ENCODE measurements around the gene ADGRD2. TPM values are rescaled to one million over a fixed set of nuclear protein-coding genes. Genes with fewer than 3 reads are reported as not detected.

The ADGRD2 gene
- total RNA-seq, 1 experiment from 2014 or later: 1.5 TPM

DNA sequence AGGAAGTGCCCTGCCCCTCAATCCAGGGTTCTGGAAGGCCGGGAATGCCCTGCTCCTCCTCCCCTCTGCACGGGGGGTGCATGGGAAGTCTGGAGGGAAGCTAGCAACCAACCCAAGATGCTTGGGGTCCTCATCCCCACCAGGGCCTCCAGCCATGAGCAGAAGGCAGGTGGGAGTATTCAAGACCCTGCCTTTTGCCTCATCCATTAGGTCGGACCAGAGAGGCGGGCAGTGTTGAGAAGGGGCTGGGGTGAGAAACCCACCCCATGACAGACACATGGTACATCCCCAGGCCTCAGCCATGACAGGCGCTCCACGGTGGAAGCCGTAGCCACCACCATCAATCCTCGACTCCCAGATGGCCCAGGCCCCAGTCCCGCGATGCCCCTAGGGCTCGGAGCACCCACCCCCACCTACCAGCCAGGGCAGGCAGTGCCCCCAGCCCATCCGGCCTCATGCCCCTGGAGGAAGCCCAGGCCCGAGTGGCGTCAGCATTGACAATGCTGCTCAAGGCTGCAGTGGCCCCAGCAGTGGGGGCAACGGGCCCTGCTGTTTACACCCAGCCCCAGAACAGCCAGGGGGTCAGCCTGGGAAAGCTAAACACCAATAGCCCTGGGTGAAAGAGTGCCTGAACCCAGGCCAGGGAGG lies 48.4 kb downstream of the ADGRD2 start:
- no peak overlapping the region for H2BK12ac ChIP-seq (ENCODE audit: insufficient read length, low read depth, low read length)
- Mint-ChIP-seq H3K27me3 (ENCODE audit: low read depth) (peaks cover 51% of the 10 kb centered on the region), H3K4me3 (no peak overlapping the region), H3K36me3 (ENCODE audit: insufficient read depth in 1 of 3, low read depth in 3 of 3) (no peaks in the 10 kb centered on the region), H3K9me3 (no peaks in the 10 kb centered on the region; a peak in 1 of 5 replicates), H3K27ac (no peak overlapping the region; a peak in 1 of 7 replicates), H3K4me1 (peaks cover 0 to 27% of the 10 kb centered on the region in 2 experiments; a peak in 2 of 4 replicates)
- no peak overlapping the region for H3K56ac ChIP-seq (ENCODE audit: insufficient read length, low read depth, low read length)
- H3K4me2 ChIP-seq (ENCODE audit: insufficient read depth, insufficient read length, low read length): no peak overlapping the region
- H2BK15ac ChIP-seq (ENCODE audit: low read depth, low read length): no peak overlapping the region
- no peak for DNase-seq
- H2BK5ac ChIP-seq (ENCODE audit: insufficient read length, low read length): no peak overlapping the region
- H3K23me2 ChIP-seq (ENCODE audit: insufficient read length, low read depth, low read length, poor library complexity, severe bottlenecking): no peaks in the 10 kb centered on the region
- no peak overlapping the region for H4K8ac ChIP-seq (replicated peaks; ENCODE audit: insufficient read length, low read depth, low read length)
- no peak overlapping the region for H2AFZ ChIP-seq (ENCODE audit: low read length)
- no peak overlapping the region for H2BK20ac ChIP-seq (ENCODE audit: low read depth, low read length, poor library complexity, severe bottlenecking)
- H3K4me1 ChIP-seq (ENCODE audit: insufficient read depth, low read length): no peaks in the 10 kb centered on the region
- H2BK120ac ChIP-seq (ENCODE audit: low read depth, low read length, poor library complexity, severe bottlenecking): no peak overlapping the region
- H3K14ac ChIP-seq (ENCODE audit: insufficient read depth, low read length): no peak overlapping the region; the same call in 1 of the 2 replicates
- no peaks in the 10 kb centered on the region for H4K20me1 ChIP-seq (ENCODE audit: control insufficient read depth, insufficient read depth, insufficient read length)
- H3K79me2 ChIP-seq (ENCODE audit: insufficient read depth, low read length): no peaks in the 10 kb centered on the region
- no peak overlapping the region for H4K5ac ChIP-seq (ENCODE audit: insufficient read length, low read depth, low read length)
- WGBS (ENCODE audit: extremely low coverage, insufficient read length, low lambda C conversion rate): no CpG with 5 or more reads among the region's 15 CpGs
- no peak overlapping the region for H3K18ac ChIP-seq (ENCODE audit: insufficient read length, low read depth, low read length)
- H3K27me3 ChIP-seq (ENCODE audit: insufficient read depth, low read length): peaks cover 19% of the 10 kb centered on the region
- H3K4ac ChIP-seq (ENCODE audit: low read depth, low read length): no peak overlapping the region
- TF ChIP-seq, protein P1, sequence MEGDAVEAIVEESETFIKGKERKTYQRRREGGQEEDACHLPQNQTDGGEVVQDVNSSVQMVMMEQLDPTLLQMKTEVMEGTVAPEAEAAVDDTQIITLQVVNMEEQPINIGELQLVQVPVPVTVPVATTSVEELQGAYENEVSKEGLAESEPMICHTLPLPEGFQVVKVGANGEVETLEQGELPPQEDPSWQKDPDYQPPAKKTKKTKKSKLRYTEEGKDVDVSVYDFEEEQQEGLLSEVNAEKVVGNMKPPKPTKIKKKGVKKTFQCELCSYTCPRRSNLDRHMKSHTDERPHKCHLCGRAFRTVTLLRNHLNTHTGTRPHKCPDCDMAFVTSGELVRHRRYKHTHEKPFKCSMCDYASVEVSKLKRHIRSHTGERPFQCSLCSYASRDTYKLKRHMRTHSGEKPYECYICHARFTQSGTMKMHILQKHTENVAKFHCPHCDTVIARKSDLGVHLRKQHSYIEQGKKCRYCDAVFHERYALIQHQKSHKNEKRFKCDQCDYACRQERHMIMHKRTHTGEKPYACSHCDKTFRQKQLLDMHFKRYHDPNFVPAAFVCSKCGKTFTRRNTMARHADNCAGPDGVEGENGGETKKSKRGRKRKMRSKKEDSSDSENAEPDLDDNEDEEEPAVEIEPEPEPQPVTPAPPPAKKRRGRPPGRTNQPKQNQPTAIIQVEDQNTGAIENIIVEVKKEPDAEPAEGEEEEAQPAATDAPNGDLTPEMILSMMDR (conservative IDR thresholded peaks at IDR 0.05): no peak
- H3T11ph ChIP-seq (ENCODE audit: low read length): no peak overlapping the region
- H3K9ac ChIP-seq (ENCODE audit: extremely low read depth, insufficient read length, low read length): no peak overlapping the region
- no peak overlapping the region for H2AK5ac ChIP-seq (ENCODE audit: insufficient read length, low read length)
- H3K79me1 ChIP-seq (ENCODE audit: insufficient read depth, low read depth, low read length, poor library complexity, severe bottlenecking): no peaks in the 10 kb centered on the region
- H3K27ac ChIP-seq (ENCODE audit: insufficient read length, low read depth, low read length): no peak overlapping the region
- H4K91ac ChIP-seq (ENCODE audit: insufficient read length, low read depth, low read length): no peak overlapping the region
- H3K9me3 ChIP-seq (ENCODE audit: control insufficient read depth, low read depth, low read length): no peaks in the 10 kb centered on the region
- H3K23ac ChIP-seq (ENCODE audit: insufficient read length, low read depth, low read length): no peak overlapping the region

Data from H9 (cell line).